Sigmoid colon (tissue), 7 donors: ENCODE data around the gene CFAP57. TPM values are rescaled to one million over a fixed set of nuclear protein-coding genes. Genes with fewer than 3 reads are reported as not detected.
A peak's percentile ranks its signal among the peaks of the same experiment; 100 is the strongest.

Source experiments
- DNase-seq: peaks from one replicate; pipeline ENCODE4 v3.0.0-alpha.2; 2019
- H3K27ac ChIP-seq, 4 donors: fragments of 200-600 bp; sonication (generic); one replicate each; pipeline ENCODE4 v1.5.1; 2016 to 2019; ENCODE audit warnings: mild to moderate bottlenecking in 1 of 4
- H3K27me3 ChIP-seq, 3 donors: fragments of 200-600 bp; sonication (generic); one replicate each; pipeline ENCODE4 v1.5.1; 2019; ENCODE audit warnings: mild to moderate bottlenecking in 1 of 3
- H3K36me3 ChIP-seq, 4 donors: fragments of 200-600 bp; sonication (generic); one replicate each; pipeline ENCODE4 v1.5.1; 2016 to 2019
- H3K4me1 ChIP-seq, 4 donors: fragments of 200-600 bp; sonication (generic); one replicate each; pipeline ENCODE4 v1.5.1; 2017 to 2019
- H3K4me3 ChIP-seq, 4 donors: fragments of 200-600 bp; sonication (generic); one replicate each; pipeline ENCODE4 v1.5.1; 2017 to 2019; ENCODE audit warnings: mild to moderate bottlenecking in 2 of 4, moderate library complexity in 1 of 4
- H3K9me3 ChIP-seq, 4 donors: fragments of 200-600 bp in 3 of 4; sonication (generic) in 3 of 4; one replicate each; pipeline versions ENCODE4 v1.5.1 to v1.6.1; 2013 to 2019
- CTCF ChIP-seq, 4 experiments: fragments of 450-650 bp in 3 of 4; fragments of 200-600 bp in 1 of 4; IDR thresholded peaks; one replicate each; pipeline ENCODE4 v1.5.1; 2016 to 2019; ENCODE audit warnings: antibody characterized with exemption in 4 of 4, mild to moderate bottlenecking in 3 of 4, moderate library complexity in 2 of 4
- EP300 ChIP-seq, 4 donors: sonication (generic); formaldehyde crosslinking; IDR thresholded peaks; one replicate each; pipeline ENCODE4 v1.6.1; 2017; ENCODE audit warnings: antibody characterized with exemption in 4 of 4
- POLR2A ChIP-seq, 2 donors: fragments of 450-650 bp; IDR thresholded peaks; one replicate each; pipeline ENCODE4 v1.6.1; 2016; ENCODE audit warnings: antibody characterized with exemption in 2 of 2, mild to moderate bottlenecking in 2 of 2, moderate library complexity in 2 of 2
- POLR2AphosphoS5 ChIP-seq, 4 donors: sonication (generic); formaldehyde crosslinking; IDR thresholded peaks; one replicate each; pipeline ENCODE4 v1.6.1; 2017; ENCODE audit warnings: antibody characterized with exemption in 4 of 4
- WGBS, 2 donors: extraction: QIAGEN DNeasy Blood & Tissue Kit; methylation state at CpG; one replicate each; pipeline ENCODE4 v1.1.7; 2013; 5-methylcytosine and 5-hydroxymethylcytosine counted together
- intact Hi-C: fragments of 100-400 bp; cut with DNase I; formaldehyde crosslinking; loops from one replicate; pipeline ENCODE4 v1.15.1; 2023
- polyA plus RNA-seq, 3 donors: library from polyadenylated mRNA; stranded (reverse); fragments of 200-250 nt; gene quantifications; one replicate each; pipeline ENCODE4 v1.2.3, GENCODE V29; 2013
- total RNA-seq, 4 donors: library from RNA; depleted of rRNA; stranded (reverse); fragments of >200 nt; gene quantifications; one replicate each; pipeline ENCODE4 v1.1.0, GENCODE V29; 2016
- donor health status: healthy with polysubstance abuse.
- donor health status: Bipolar disorder and iron deficiency.
- donor health status: healthy.

Gene CFAP57
- total and polyA plus RNA-seq, 7 donors = under 0.01 to 0.06 TPM; not detected in 5

GRCh38 chr1:43296207-43296606 is 124.1 kb downstream of the CFAP57 start:
- intact Hi-C loops = loop anchor here (10.0 kb wide), 1 partner anchor 1391 kb away; no protein-coding TSS in a partner anchor
- no peak for TF ChIP-seq POLR2A (IDR thresholded peaks at IDR 0.05)
- TF ChIP-seq EP300 (IDR thresholded peaks at IDR 0.05) = no peak
- TF ChIP-seq POLR2AphosphoS5 (IDR thresholded peaks at IDR 0.05) = no peak
- no peak for TF ChIP-seq CTCF (IDR thresholded peaks at IDR 0.05)
- Histone ChIP-seq H3K4me1 (peaks cover 0 to 28% (median 24%) of the 10 kb centered on the region in 4 donors), H3K9me3 (no peaks in the 10 kb centered on the region), H3K27ac (peak overlapping the region; percentile 32 to 66 (median 64)), H3K36me3 (no peaks in the 10 kb centered on the region), H3K27me3 (no peaks in the 10 kb centered on the region), H3K4me3 (no peak overlapping the region)
- 69 to 71% methylated on average over 1 of the region's 1 CpG for WGBS, 2 donors
- no peak for DNase-seq

GRCh38 chr1:43298055-43298454 is 125.9 kb downstream of the CFAP57 start:
- Histone ChIP-seq H3K4me3 (no peak overlapping the region), H3K9me3 (no peaks in the 10 kb centered on the region), H3K27ac (no peak overlapping the region), H3K27me3 (no peaks in the 10 kb centered on the region), H3K4me1 (peaks cover 0 to 28% (median 24%) of the 10 kb centered on the region in 4 donors), H3K36me3 (no peaks in the 10 kb centered on the region)
- 88 to 94% methylated on average over 1 of the region's 1 CpG for WGBS, 2 donors
- DNase-seq = no peak
- no peak for TF ChIP-seq EP300 (IDR thresholded peaks at IDR 0.05)
- no peak for TF ChIP-seq CTCF (IDR thresholded peaks at IDR 0.05)
- TF ChIP-seq POLR2AphosphoS5 (IDR thresholded peaks at IDR 0.05) = no peak
- no peak for TF ChIP-seq POLR2A (IDR thresholded peaks at IDR 0.05)
- intact Hi-C loops = loop anchor here (10.0 kb wide), 1 partner anchor 1393 kb away; no protein-coding TSS in a partner anchor

GRCh38 chr1:43299101-43299500 is 127.0 kb downstream of the CFAP57 start:
- no peaks in the 10 kb centered on the region for H3K27me3 ChIP-seq
- peak overlapping the region in 2 of 4 donors; percentile 32 to 62 for H3K27ac ChIP-seq
- H3K4me1 ChIP-seq = peaks cover 0 to 24% (median 24%) of the 10 kb centered on the region in 4 donors
- H3K36me3 ChIP-seq = no peaks in the 10 kb centered on the region
- DNase-seq = no peak
- intact Hi-C loops = loop anchor here (10.0 kb wide), 1 partner anchor 1394 kb away; no protein-coding TSS in a partner anchor
- no peak for TF ChIP-seq POLR2AphosphoS5 (IDR thresholded peaks at IDR 0.05)
- no peak for TF ChIP-seq EP300 (IDR thresholded peaks at IDR 0.05)
- TF ChIP-seq CTCF (IDR thresholded peaks at IDR 0.05) = no peak
- TF ChIP-seq POLR2A (IDR thresholded peaks at IDR 0.05) = no peak
- H3K9me3 ChIP-seq = no peaks in the 10 kb centered on the region
- H3K4me3 ChIP-seq = no peak overlapping the region

GRCh38 chr1:43300378-43301094 is 128.4 kb downstream of the CFAP57 start, which contains the start of gene TIE1:
Gene TIE1, plus strand, starts transcription at chr1:43300982. Its CDS starts 90 bp downstream, at chr1:43301072.
- H3K9me3 ChIP-seq = no peaks in the 10 kb centered on the region
- WGBS, 2 donors = 69 to 84% methylated on average over 10 of the region's 10 CpGs
- H3K4me3 ChIP-seq = peak within 1 kb of the TSS in 3 of 4 donors; percentile 3 to 17 (median 12)
- TF ChIP-seq POLR2AphosphoS5 (IDR thresholded peaks at IDR 0.05) = peak in 3 of 4 donors; percentile 28 to 62 (median 59)
- TF ChIP-seq POLR2A (IDR thresholded peaks at IDR 0.05) = no peak
- TF ChIP-seq CTCF (IDR thresholded peaks at IDR 0.05) = no peak
- H3K36me3 ChIP-seq = no peaks in the 10 kb centered on the region
- peaks cover 0 to 16% (median 11%) of the 10 kb centered on the region in 4 donors for H3K4me1 ChIP-seq
- H3K27ac ChIP-seq = peak within 1 kb of the TSS in 3 of 4 donors; percentile 12 to 62 (median 32)
- no peak for DNase-seq
- intact Hi-C loops = no loop called here
- H3K27me3 ChIP-seq = no peaks in the 10 kb centered on the region
